Cardiac fibroblast (primary cell): Measurements from ENCODE around the gene CLEC16A.

Source experiments
- DNase-seq, 2 donors: peaks; one replicate each; pipeline versions ENCODE4 v3.0.0 to v3.0.0-alpha.2; 2010; ENCODE audit warnings: low read depth in 2 of 2
- H3K4me3 ChIP-seq, 2 donors: replicated peaks in 1 of 2; 1 replicate in 1 of 2; 2 replicates in 1 of 2; pipeline ENCODE4 v1.5.1; 2011; ENCODE audit warnings: low read depth in 2 of 2, low read length in 2 of 2, mild to moderate bottlenecking in 2 of 2, moderate library complexity in 1 of 2
- CTCF ChIP-seq: IDR thresholded peaks from one replicate; pipeline ENCODE4 v1.5.1; 2011; ENCODE audit warnings: low read depth, mild to moderate bottlenecking, low read length, inconsistent platforms

CLEC16A gene

GRCh38 chr16:11063448-11064201 lies 119.3 kb downstream of the CLEC16A start:
- no peak for TF ChIP-seq CTCF
- H3K4me3 ChIP-seq, result no peak overlapping the region
- no peak for DNase-seq

GRCh38 chr16:11064202-11064540 lies 119.8 kb downstream of the CLEC16A start:
- H3K4me3 ChIP-seq, result no peak overlapping the region
- DNase-seq, result no peak
- no peak for TF ChIP-seq CTCF

GRCh38 chr16:11064851-11065250 lies 120.5 kb downstream of the CLEC16A start:
- DNase-seq, result no peak
- no peak for TF ChIP-seq CTCF
- H3K4me3 ChIP-seq, result no peak overlapping the region

- no peak for DNase-seq
- no peak for TF ChIP-seq CTCF
- H3K4me3 ChIP-seq, result no peak overlapping the region
Measured at GRCh38 chr16:11066261-11066870, 122.0 kb downstream of the CLEC16A start.

- H3K4me3 ChIP-seq, result no peak overlapping the region
- no peak for TF ChIP-seq CTCF
- no peak for DNase-seq
Measured at GRCh38 chr16:11067266-11067665, 122.9 kb downstream of the CLEC16A start.

- no peak for TF ChIP-seq CTCF
- no peak for DNase-seq
- no peak overlapping the region for H3K4me3 ChIP-seq
Measured at GRCh38 chr16:11067697-11068141, 123.4 kb downstream of the CLEC16A start.

GRCh38 chr16:11071829-11072228 lies 127.5 kb downstream of the CLEC16A start:
- DNase-seq, result no peak
- no peak overlapping the region for H3K4me3 ChIP-seq
- no peak for TF ChIP-seq CTCF
